Nephron progenitor cell (in vitro differentiated cells): Measurements from ENCODE around the gene LRRFIP2.
A peak's percentile ranks its signal among the peaks of the same experiment; 100 is the strongest.

ENCODE experiments used
- DNase-seq: peaks from one replicate; pipeline ENCODE4 v3.0.0; 2021
- H3K27ac Mint-ChIP-seq: 2 replicates; pipeline ENCODE4 v1.8.0; 2021; ENCODE audit warnings: mild to moderate bottlenecking, moderate library complexity, mixed read lengths
- H3K27me3 Mint-ChIP-seq: 2 replicates; pipeline ENCODE4 v1.8.0; 2021; ENCODE audit warnings: mild to moderate bottlenecking, low read depth, mixed read lengths; ENCODE audit not compliant: poor library complexity
- H3K36me3 Mint-ChIP-seq: 2 replicates; pipeline ENCODE4 v1.8.0; 2021; ENCODE audit warnings: low read depth, mixed read lengths
- H3K4me1 Mint-ChIP-seq: 2 replicates; pipeline ENCODE4 v1.8.0; 2021; ENCODE audit warnings: mixed read lengths
- H3K4me3 Mint-ChIP-seq: 2 replicates; pipeline ENCODE4 v1.8.0; 2021; ENCODE audit warnings: mild to moderate bottlenecking, moderate library complexity, mixed read lengths
- H3K9me3 Mint-ChIP-seq: 2 replicates; pipeline ENCODE4 v1.8.0; 2021; ENCODE audit warnings: mild to moderate bottlenecking, moderate library complexity, mixed read lengths
- CTCF ChIP-seq: fragments of 200-600 bp; sonication (generic); IDR thresholded peaks from 2 replicates; pipeline ENCODE4 v1.5.0; 2021; ENCODE audit warnings: antibody characterized with exemption

The LRRFIP2 gene

GRCh38 chr3:37204314-37204713 lies 29.9 kb upstream of the LRRFIP2 start:
- no peaks in the 10 kb centered on the region for H3K27me3 Mint-ChIP-seq
- TF ChIP-seq CTCF = no peak
- H3K36me3 Mint-ChIP-seq = no peaks in the 10 kb centered on the region
- H3K4me1 Mint-ChIP-seq = peaks cover 37% of the 10 kb centered on the region
- peaks cover 11% of the 10 kb centered on the region for H3K9me3 Mint-ChIP-seq
- no peak for DNase-seq
- H3K4me3 Mint-ChIP-seq = no peak overlapping the region
- peak overlapping the region; percentile 2 for H3K27ac Mint-ChIP-seq

GRCh38 chr3:37202035-37202434 lies 27.7 kb upstream of the LRRFIP2 start:
- no peaks in the 10 kb centered on the region for H3K27me3 Mint-ChIP-seq
- H3K4me3 Mint-ChIP-seq = peak overlapping the region; percentile 2
- H3K27ac Mint-ChIP-seq = peak overlapping the region; percentile 72

GRCh38 chr3:37200141-37200540 lies 25.8 kb upstream of the LRRFIP2 start:
- peaks cover 25% of the 10 kb centered on the region for H3K9me3 Mint-ChIP-seq
- no peaks in the 10 kb centered on the region for H3K27me3 Mint-ChIP-seq
- TF ChIP-seq CTCF = no peak
- peak overlapping the region; percentile 94 for H3K27ac Mint-ChIP-seq
- DNase-seq = no peak
- H3K36me3 Mint-ChIP-seq = peaks cover 5% of the 10 kb centered on the region
- peaks cover 77% of the 10 kb centered on the region for H3K4me1 Mint-ChIP-seq
- H3K4me3 Mint-ChIP-seq = peak overlapping the region; percentile 18

More at GRCh38 chr3:37202035-37202434, 27.7 kb upstream of the LRRFIP2 start:
- no peak for TF ChIP-seq CTCF
- Mint-ChIP-seq H3K36me3 (peaks cover 5% of the 10 kb centered on the region), H3K4me1 (peaks cover 60% of the 10 kb centered on the region), H3K9me3 (peaks cover 16% of the 10 kb centered on the region)
- no peak for DNase-seq

- Mint-ChIP-seq H3K9me3 (peaks cover 32% of the 10 kb centered on the region), H3K4me3 (no peak overlapping the region), H3K36me3 (peaks cover 12% of the 10 kb centered on the region), H3K4me1 (peaks cover 79% of the 10 kb centered on the region), H3K27me3 (no peaks in the 10 kb centered on the region), H3K27ac (peak overlapping the region; percentile 100)
- no peak for DNase-seq
- TF ChIP-seq CTCF = no peak
Observed at GRCh38 chr3:37198996-37199395, 24.6 kb upstream of the LRRFIP2 start.

- peak overlapping the region; percentile 100 for H3K27ac Mint-ChIP-seq
- no peaks in the 10 kb centered on the region for H3K27me3 Mint-ChIP-seq
- peaks cover 14% of the 10 kb centered on the region for H3K36me3 Mint-ChIP-seq
- no peak overlapping the region for H3K4me3 Mint-ChIP-seq
- no peak for TF ChIP-seq CTCF
- H3K4me1 Mint-ChIP-seq = peaks cover 79% of the 10 kb centered on the region
- peaks cover 33% of the 10 kb centered on the region for H3K9me3 Mint-ChIP-seq
- no peak for DNase-seq
Observed at GRCh38 chr3:37198547-37198946, 24.2 kb upstream of the LRRFIP2 start.

GRCh38 chr3:37197810-37198371 lies 23.5 kb upstream of the LRRFIP2 start:
- peaks cover 14% of the 10 kb centered on the region for H3K36me3 Mint-ChIP-seq
- peak overlapping the region; percentile 44 for H3K4me3 Mint-ChIP-seq
- no peaks in the 10 kb centered on the region for H3K27me3 Mint-ChIP-seq
- peak; percentile 14 for DNase-seq
- H3K27ac Mint-ChIP-seq = peak overlapping the region; percentile 100
- H3K4me1 Mint-ChIP-seq = peaks cover 75% of the 10 kb centered on the region
- H3K9me3 Mint-ChIP-seq = peaks cover 33% of the 10 kb centered on the region
- no peak for TF ChIP-seq CTCF
